ENCODE results near the gene GALNT7. TPM values are rescaled to one million over a fixed set of nuclear protein-coding genes. Genes with fewer than 3 reads are reported as not detected.

The GALNT7 gene
- total and polyA plus RNA-seq, 10 of the 15 experiments (the other 5 are each of a cell fraction or from before 2014, with no cell fraction given): 14.2 to 33.2 (median 28.9) TPM

DNA sequence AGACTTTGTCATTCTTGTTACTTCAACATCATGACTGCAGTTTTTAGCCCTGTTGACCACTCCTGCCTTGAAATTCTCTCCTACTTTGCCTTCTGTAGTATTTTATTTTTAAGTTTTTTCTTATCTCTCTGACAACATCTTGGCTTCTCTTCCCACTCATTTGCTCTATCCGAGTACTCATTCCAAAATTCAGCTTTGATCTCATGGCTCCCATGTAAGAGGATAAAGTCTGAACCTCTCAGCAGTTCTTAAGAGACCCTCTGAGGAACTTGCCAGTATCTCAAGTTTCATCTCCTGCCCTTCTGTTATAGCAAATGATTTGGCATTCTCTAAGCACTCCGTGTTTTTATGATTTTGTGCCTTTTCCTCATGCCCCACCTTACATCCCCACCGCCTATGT is 67.7 kb downstream of the GALNT7 start:
- H3K9me3 ChIP-seq (replicated peaks; ENCODE audit: control insufficient read depth, insufficient read depth, low read length): no peaks in the 10 kb centered on the region; the same call in 1 of the 3 replicates
- TF ChIP-seq YY1 (IDR thresholded peaks at IDR 0.05; ENCODE audit: low read depth, low read length) (no peak), HDAC2 (IDR thresholded peaks at IDR 0.05) (no peak), BHLHE40 (IDR thresholded peaks at IDR 0.05; ENCODE audit: borderline replicate concordance in 1 of 2, low read depth in 2 of 2, low read length in 1 of 2) (no peak)
- no peak overlapping the region for H3K9ac ChIP-seq (ENCODE audit: control insufficient read depth, insufficient read depth, low read length)
- no peaks in the 10 kb centered on the region for H3K4me1 ChIP-seq (ENCODE audit: control insufficient read depth, insufficient read depth, low read length)
- H4K20me1 ChIP-seq (ENCODE audit: control insufficient read depth, insufficient read depth): no peaks in the 10 kb centered on the region
- no peak overlapping the region for H3K27ac ChIP-seq (ENCODE audit: control insufficient read depth, insufficient read depth)
- intact Hi-C loops (cut with micrococcal nuclease; ENCODE audit: unreplicated experiment): no loop called here
- in situ Hi-C loops (cut with MboI): no loop called here
- no peak overlapping the region for H3K4me3 ChIP-seq
- H3K4me2 ChIP-seq (ENCODE audit: control insufficient read depth, insufficient read depth): no peak overlapping the region
- WGBS (ENCODE audit: insufficient coverage, insufficient replicate concordance, low lambda C conversion rate, missing lambda C conversion rate): 96% methylated on average over 3 of the region's 3 CpGs
- ChIA-PET RAD21 (ENCODE audit: unreplicated experiment) (interaction anchor here (1.7 kb wide), 1 partner anchor 18 kb away, joined by 5 read pairs; no protein-coding TSS in a partner anchor), POLR2A (no interaction called here), CTCF (interaction anchor here (1.8 kb wide), 1 partner anchor 9 kb away, joined by 6 read pairs; no protein-coding TSS in a partner anchor), SMC1A (ENCODE audit: uncharacterized antibody, unreplicated experiment) (interaction anchor here (0.7 to 4.0 kb wide), 2 partner anchors 11 to 21 kb away, joined by 3 to 14 read pairs; no protein-coding TSS in a partner anchor)
- H3K36me3 ChIP-seq (ENCODE audit: control insufficient read depth in 2 of 2, insufficient read depth in 2 of 2, low read length in 1 of 2): peaks cover 0 to 4% of the 10 kb centered on the region in 2 experiments; a peak in 1 of 4 replicates
- H3K27me3 ChIP-seq (replicated peaks in 1 of 2; ENCODE audit: control insufficient read depth in 2 of 2, insufficient read depth in 2 of 2, low read length in 1 of 2): no peaks in the 10 kb centered on the region
- H2AFZ ChIP-seq (ENCODE audit: control insufficient read depth, low read depth, low read length): no peak overlapping the region
- DNase-seq (ENCODE audit: low read depth, low spot score) (no peak), ATAC-seq (no peak), FAIRE-seq (no peak)
- peaks cover 1% of the 10 kb centered on the region for H3K79me2 ChIP-seq (ENCODE audit: control insufficient read depth, insufficient read depth, low read length)
- no TSS peak for BruUV-seq (replicated peaks)

DNA sequence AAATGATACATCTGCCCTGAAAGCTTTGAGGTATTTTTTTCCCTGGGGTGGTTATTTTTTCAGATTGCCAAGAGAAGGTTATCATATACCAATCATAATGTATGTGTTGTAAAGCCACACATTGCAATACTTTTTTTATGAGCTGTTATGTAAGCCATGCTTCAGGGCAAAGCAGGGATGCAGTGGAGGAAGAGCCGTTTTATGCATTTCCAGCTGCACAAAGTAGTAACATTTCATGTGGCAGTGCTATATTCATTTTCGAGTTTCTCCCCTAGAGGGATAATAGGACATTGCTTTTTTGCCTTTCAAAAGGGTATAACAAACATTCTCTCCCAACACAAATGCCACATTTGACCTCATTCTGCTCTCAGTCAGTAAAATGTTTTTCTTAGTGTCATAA is 68.5 kb downstream of the GALNT7 start:
- no TSS peak for BruUV-seq (replicated peaks)
- no peak overlapping the region for H3K4me3 ChIP-seq
- H4K20me1 ChIP-seq (ENCODE audit: control insufficient read depth, insufficient read depth): no peaks in the 10 kb centered on the region
- no peaks in the 10 kb centered on the region for H3K4me1 ChIP-seq (ENCODE audit: control insufficient read depth, insufficient read depth, low read length)
- no peak overlapping the region for H2AFZ ChIP-seq (ENCODE audit: control insufficient read depth, low read depth, low read length)
- H3K27me3 ChIP-seq (replicated peaks in 1 of 2; ENCODE audit: control insufficient read depth in 2 of 2, insufficient read depth in 2 of 2, low read length in 1 of 2): no peaks in the 10 kb centered on the region
- intact Hi-C loops (cut with micrococcal nuclease; ENCODE audit: unreplicated experiment) (no loop called here), in situ Hi-C loops (cut with MboI) (no loop called here)
- FAIRE-seq (no peak), ATAC-seq (no peak), DNase-seq (ENCODE audit: low read depth, low spot score) (no peak)
- 72% methylated on average over 2 of the region's 2 CpGs for WGBS (ENCODE audit: insufficient coverage, insufficient replicate concordance, low lambda C conversion rate, missing lambda C conversion rate)
- POLR2A ChIA-PET: no interaction called here
- no peaks in the 10 kb centered on the region; the same call in 1 of the 3 replicates for H3K9me3 ChIP-seq (replicated peaks; ENCODE audit: control insufficient read depth, insufficient read depth, low read length)
- H3K36me3 ChIP-seq (ENCODE audit: control insufficient read depth in 2 of 2, insufficient read depth in 2 of 2, low read length in 1 of 2): peaks cover 0 to 4% of the 10 kb centered on the region in 2 experiments; a peak in 1 of 4 replicates
- RAD21 ChIA-PET (ENCODE audit: unreplicated experiment): interaction anchor here (1.7 kb wide), 1 partner anchor 17 kb away, joined by 5 read pairs; no protein-coding TSS in a partner anchor
- no peak overlapping the region for H3K4me2 ChIP-seq (ENCODE audit: control insufficient read depth, insufficient read depth)
- peaks cover 1% of the 10 kb centered on the region for H3K79me2 ChIP-seq (ENCODE audit: control insufficient read depth, insufficient read depth, low read length)
- no peak overlapping the region for H3K9ac ChIP-seq (ENCODE audit: control insufficient read depth, insufficient read depth, low read length)
- SMC1A ChIA-PET (ENCODE audit: uncharacterized antibody, unreplicated experiment): interaction anchor here (1.1 to 4.0 kb wide), 6 partner anchors 8 to 224 kb away, joined by 3 to 14 read pairs (median 4); no protein-coding TSS in a partner anchor
- CTCF ChIA-PET: interaction anchor here (1.2 to 1.8 kb wide), 3 partner anchors 10 to 65 kb away, joined by 4 to 6 read pairs (median 5); no protein-coding TSS in a partner anchor
- no peak overlapping the region for H3K27ac ChIP-seq (ENCODE audit: control insufficient read depth, insufficient read depth)
- TF ChIP-seq POLR2A (IDR thresholded peaks at IDR 0.05; ENCODE audit: low read depth, low read length): no peak
- TF ChIP-seq BACH1 (IDR thresholded peaks at IDR 0.05; ENCODE audit: borderline replicate concordance): no peak
- no peak for TF ChIP-seq ZNF217 (IDR thresholded peaks at IDR 0.05)
- TF ChIP-seq SIX5 (IDR thresholded peaks at IDR 0.05; ENCODE audit: low read depth, low read length, severe bottlenecking): no peak
- TF ChIP-seq IKZF2 (IDR thresholded peaks at IDR 0.05): no peak
- no peak for TF ChIP-seq HDAC6 (IDR thresholded peaks at IDR 0.05; ENCODE audit: unreplicated experiment)
- no peak for TF ChIP-seq SMARCA5 (IDR thresholded peaks at IDR 0.05)
- TF ChIP-seq MYB (IDR thresholded peaks at IDR 0.05; ENCODE audit: borderline replicate concordance, low read depth, low read length): no peak
- no peak for TF ChIP-seq TBL1XR1 (IDR thresholded peaks at IDR 0.05; ENCODE audit: low read depth, low read length)
- no peak for TF ChIP-seq RAD51 (IDR thresholded peaks at IDR 0.05)
- TF ChIP-seq ELK1 (IDR thresholded peaks at IDR 0.05; ENCODE audit: low read depth, low read length): no peak
- no peak for TF ChIP-seq MTA3 (IDR thresholded peaks at IDR 0.05; ENCODE audit: borderline replicate concordance, low read length)
- TF ChIP-seq, protein P1, sequence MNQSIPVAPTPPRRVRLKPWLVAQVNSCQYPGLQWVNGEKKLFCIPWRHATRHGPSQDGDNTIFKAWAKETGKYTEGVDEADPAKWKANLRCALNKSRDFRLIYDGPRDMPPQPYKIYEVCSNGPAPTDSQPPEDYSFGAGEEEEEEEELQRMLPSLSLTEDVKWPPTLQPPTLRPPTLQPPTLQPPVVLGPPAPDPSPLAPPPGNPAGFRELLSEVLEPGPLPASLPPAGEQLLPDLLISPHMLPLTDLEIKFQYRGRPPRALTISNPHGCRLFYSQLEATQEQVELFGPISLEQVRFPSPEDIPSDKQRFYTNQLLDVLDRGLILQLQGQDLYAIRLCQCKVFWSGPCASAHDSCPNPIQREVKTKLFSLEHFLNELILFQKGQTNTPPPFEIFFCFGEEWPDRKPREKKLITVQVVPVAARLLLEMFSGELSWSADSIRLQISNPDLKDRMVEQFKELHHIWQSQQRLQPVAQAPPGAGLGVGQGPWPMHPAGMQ (IDR thresholded peaks at IDR 0.05; ENCODE audit: borderline replicate concordance): no peak
- no peak for TF ChIP-seq LARP7 (IDR thresholded peaks at IDR 0.05)
- no peak for TF ChIP-seq FOXK2 (IDR thresholded peaks at IDR 0.05)
- no peak for TF ChIP-seq HCFC1 (IDR thresholded peaks at IDR 0.05; ENCODE audit: low read length)

Measured in GM12878 (cell line).